IPS-18c (cell line): ENCODE data around the gene EIF3I.

Source experiments
- H3K4me3 ChIP-seq: 2 replicates; pipeline ENCODE4 v1.7.0; 2013; ENCODE audit warnings: low read depth, mild to moderate bottlenecking, low read length, moderate library complexity; ENCODE audit not compliant: insufficient read depth
- H3K9me3 ChIP-seq: one replicate; pipeline ENCODE4 v1.6.1; 2013; ENCODE audit warnings: mild to moderate bottlenecking, low read length, moderate library complexity; ENCODE audit not compliant: control insufficient read depth, insufficient read depth

Gene EIF3I

GRCh38 chr1:32221980-32222755, at the start of gene EIF3I, which contains the start of gene TMEM234:
EIF3I (plus strand) TSS chr1:32222407; CDS start chr1:32222442, 35 bp downstream.
TMEM234 (minus strand) TSS chr1:32222353; CDS start chr1:32222322, 31 bp downstream.
- H3K4me3 ChIP-seq, result peak within 1 kb of the TSS; percentile 96
- H3K9me3 ChIP-seq, result no peaks in the 10 kb centered on the region

GRCh38 chr1:32172621-32173245, 49.5 kb upstream of the EIF3I start:
- Histone ChIP-seq H3K4me3 (no peak overlapping the region), H3K9me3 (no peaks in the 10 kb centered on the region)

- peak overlapping the region; percentile 43; the same call in 1 of the 2 replicates for H3K4me3 ChIP-seq
Measured at GRCh38 chr1:32178380-32179192, 43.6 kb upstream of the EIF3I start.

GRCh38 chr1:32179193-32179442, 43.1 kb upstream of the EIF3I start:
- Histone ChIP-seq H3K4me3 (peak overlapping the region; percentile 43; the same call in 1 of the 2 replicates), H3K9me3 (no peaks in the 10 kb centered on the region)

More at GRCh38 chr1:32178380-32179192, 43.6 kb upstream of the EIF3I start:
- no peaks in the 10 kb centered on the region for H3K9me3 ChIP-seq

- Histone ChIP-seq H3K9me3 (no peaks in the 10 kb centered on the region), H3K4me3 (peak within 1 kb of the TSS; percentile 68)
Measured at GRCh38 chr1:32179443-32180185, 42.6 kb upstream of the EIF3I start, which contains the start of gene TXLNA. TXLNA (plus strand) TSS chr1:32179675; CDS start chr1:32180346, 671 bp downstream.

- no peaks in the 10 kb centered on the region for H3K9me3 ChIP-seq
- H3K4me3 ChIP-seq, result peak overlapping the region; percentile 68
Measured at GRCh38 chr1:32180186-32181060, 41.8 kb upstream of the EIF3I start.

GRCh38 chr1:32181065-32181464, 41.1 kb upstream of the EIF3I start:
- H3K9me3 ChIP-seq, result no peaks in the 10 kb centered on the region
- 0 out of 2 replicates have a peak overlapping the region, but pooled peaks have one; percentile 20 for H3K4me3 ChIP-seq

- Histone ChIP-seq H3K4me3 (peak overlapping the region; percentile 20; the same call in 1 of the 2 replicates), H3K9me3 (no peaks in the 10 kb centered on the region)
Measured at GRCh38 chr1:32181563-32181962, 40.6 kb upstream of the EIF3I start.

- H3K4me3 ChIP-seq, result no peak overlapping the region
Measured at GRCh38 chr1:32182060-32182459, 40.1 kb upstream of the EIF3I start.

GRCh38 chr1:32184650-32185049, 37.6 kb upstream of the EIF3I start:
- Histone ChIP-seq H3K4me3 (no peak overlapping the region), H3K9me3 (peaks cover under 1% of the 10 kb centered on the region)

More at GRCh38 chr1:32182060-32182459, 40.1 kb upstream of the EIF3I start:
- no peaks in the 10 kb centered on the region for H3K9me3 ChIP-seq

GRCh38 chr1:32186077-32186476, 36.1 kb upstream of the EIF3I start:
- H3K4me3 ChIP-seq, result no peak overlapping the region
- H3K9me3 ChIP-seq, result peaks cover 4% of the 10 kb centered on the region

- H3K4me3 ChIP-seq, result no peak overlapping the region
- peaks cover 4% of the 10 kb centered on the region for H3K9me3 ChIP-seq
Measured at GRCh38 chr1:32186491-32186890, 35.7 kb upstream of the EIF3I start.

- no peak overlapping the region for H3K4me3 ChIP-seq
- H3K9me3 ChIP-seq, result peaks cover 4% of the 10 kb centered on the region
Measured at GRCh38 chr1:32187850-32188249, 34.4 kb upstream of the EIF3I start.

- Histone ChIP-seq H3K4me3 (no peak overlapping the region), H3K9me3 (peaks cover 4% of the 10 kb centered on the region)
Measured at GRCh38 chr1:32192220-32192948, 29.8 kb upstream of the EIF3I start.

GRCh38 chr1:32194984-32195383, 27.2 kb upstream of the EIF3I start:
- Histone ChIP-seq H3K4me3 (no peak overlapping the region), H3K9me3 (peaks cover 2% of the 10 kb centered on the region)
